Keratinocyte (primary cell): Measurements from ENCODE around the gene GPX7.

Experiments used
- CTCF ChIP-seq, 3 experiments: IDR thresholded peaks in 1 of 3; conservative IDR thresholded peaks in 1 of 3; optimal IDR thresholded peaks in 1 of 3; 2 replicates in 2 of 3; 3 replicates in 1 of 3; pipeline versions ENCODE3 to v1.5.1; 2011; ENCODE audit warnings: low read length in 3 of 3, mild to moderate bottlenecking in 3 of 3, moderate library complexity in 2 of 3, control low read depth in 1 of 3, inconsistent platforms in 1 of 3; ENCODE audit not compliant: insufficient read depth in 2 of 3; ENCODE audit errors: extremely low read depth in 1 of 3
- EZH2 ChIP-seq: IDR thresholded peaks from one replicate; pipeline ENCODE4 v1.6.1; 2012; ENCODE audit warnings: inconsistent platforms, mild to moderate bottlenecking, low read length, moderate library complexity

GRCh38 chr1:52554267-52554640 lies 47.9 kb upstream of the GPX7 start:
- TF ChIP-seq CTCF (optimal IDR thresholded peaks at IDR 0.05 in 1 of 3, IDR thresholded peaks at IDR 0.05 in 1 of 3, conservative IDR thresholded peaks at IDR 0.05 in 1 of 3; ENCODE audit: extremely low read depth in 1 of 3, insufficient read depth in 2 of 3, low read length in 3 of 3) (no peak), EZH2 (no peak)
